OCI-M2 (cell line): ENCODE data around the gene RPL36AL.
"Not testable (repeated sequence)": the region's sequence is repeated elsewhere in the genome, so short reads cannot be mapped to it uniquely, and the experiment has no call there.

Experiments used
- DNase-seq: peaks from one replicate; lab custom pipeline; 2025; ENCODE audit not compliant: unreplicated experiment; lab: John Stamatoyannopoulos, UW

RPL36AL gene

GRCh38 chr14:49619730-49620129 is 696 bp downstream of the RPL36AL start:
- DNase-seq = no peak

- DNase-seq = not testable (repeated sequence)
Measured at GRCh38 chr14:49619273-49619672, 1.2 kb downstream of the RPL36AL start.

GRCh38 chr14:49617852-49618519 is 2.4 kb downstream of the RPL36AL start:
- no peak for DNase-seq

- no peak for DNase-seq
Measured at GRCh38 chr14:49615776-49616175, 4.7 kb downstream of the RPL36AL start.

- DNase-seq = no peak
Measured at GRCh38 chr14:49614196-49614595, 6.2 kb downstream of the RPL36AL start.

- no peak for DNase-seq
Measured at GRCh38 chr14:49612671-49613070, 7.8 kb downstream of the RPL36AL start.

GRCh38 chr14:49612251-49612650 is 8.2 kb downstream of the RPL36AL start:
- DNase-seq = no peak

GRCh38 chr14:49607583-49607982 is 12.8 kb downstream of the RPL36AL start:
- DNase-seq = no peak

- peak; percentile 89 for DNase-seq
Measured at GRCh38 chr14:49598485-49599300, 21.7 kb downstream of the RPL36AL start, which contains the start of gene LRR1. TSS of gene LRR1 (plus strand) at chr14:49598940. CDS start at chr14:49599021, 81 bp downstream.

- no peak for DNase-seq
Measured at GRCh38 chr14:49598189-49598484, 22.3 kb downstream of the RPL36AL start.

- DNase-seq = peak; percentile 72
Measured at GRCh38 chr14:49594347-49595091, 25.9 kb downstream of the RPL36AL start.

- no peak for DNase-seq
Measured at GRCh38 chr14:49593016-49593415, 27.4 kb downstream of the RPL36AL start.

- no peak for DNase-seq
Measured at GRCh38 chr14:49589387-49589786, 31.0 kb downstream of the RPL36AL start.

GRCh38 chr14:49586673-49587460 is 33.6 kb downstream of the RPL36AL start:
- peak; percentile 81 for DNase-seq

- DNase-seq = peak; percentile 98
Measured at GRCh38 chr14:49585803-49586672, 34.4 kb downstream of the RPL36AL start, which contains the start of gene RPS29. TSS of gene RPS29 (minus strand) at chr14:49586380. CDS start at chr14:49586346, 34 bp downstream.

- not testable (repeated sequence) for DNase-seq
Measured at GRCh38 chr14:49584981-49585640, 35.3 kb downstream of the RPL36AL start.

- DNase-seq = no peak
Measured at GRCh38 chr14:49584058-49584457, 36.4 kb downstream of the RPL36AL start.

- no peak for DNase-seq
Measured at GRCh38 chr14:49583629-49584028, 36.8 kb downstream of the RPL36AL start.
